ENCODE measurements around the gene CXCL17. TPM values are rescaled to one million over a fixed set of nuclear protein-coding genes. Genes with fewer than 3 reads are reported as not detected.
A peak's percentile ranks its signal among the peaks of the same experiment; 100 is the strongest.

CXCL17 gene
- polyA plus RNA-seq, 1 donor (not counting 4 experiments of a cell fraction or from before 2014, with no cell fraction given): not detected

DNA sequence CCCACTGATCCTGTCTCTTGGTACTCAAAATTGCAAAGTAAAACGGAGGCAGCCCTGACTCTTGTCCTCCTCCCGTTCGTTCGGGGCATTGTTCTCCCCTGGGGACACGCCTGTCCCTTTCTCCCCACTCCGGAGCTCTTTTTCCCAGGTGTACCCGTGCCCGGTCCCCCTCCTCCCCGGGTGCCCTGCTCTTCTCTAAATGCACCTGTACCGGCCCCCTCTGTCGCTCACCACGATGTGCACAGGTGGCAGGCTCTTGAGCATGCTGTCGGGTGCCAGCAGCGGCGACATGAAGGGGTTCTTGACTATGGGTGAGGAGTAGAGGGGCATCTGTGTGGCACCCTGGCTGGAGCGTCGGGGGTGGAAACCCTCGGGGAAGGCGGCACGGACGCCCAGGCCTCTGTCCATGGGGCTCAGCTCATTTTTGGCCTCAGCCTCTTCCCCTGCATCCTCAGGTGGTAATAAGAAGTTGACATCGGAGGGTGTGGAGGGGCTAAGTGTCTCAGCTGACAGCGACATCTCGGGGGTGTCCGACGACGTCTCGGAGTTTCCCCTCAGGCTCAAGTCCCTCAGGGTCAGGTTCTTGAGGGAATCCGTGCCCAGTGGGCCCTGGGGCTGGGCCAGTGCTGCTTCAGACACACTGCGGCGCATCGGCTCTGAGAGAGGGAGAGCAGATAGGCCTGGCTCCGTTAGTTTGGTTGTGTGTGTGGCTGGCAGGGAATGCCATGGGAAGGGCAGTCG lies 40.2 kb downstream of the CXCL17 start:
- dilution Hi-C loops (cut with MboI; ENCODE audit: extremely low pct_ligation_motif_present, low sequenced_read_pairs): no loop called here
- no peak for DNase-seq (ENCODE audit: low read depth, low spot score)
- TF ChIP-seq, protein P1, sequence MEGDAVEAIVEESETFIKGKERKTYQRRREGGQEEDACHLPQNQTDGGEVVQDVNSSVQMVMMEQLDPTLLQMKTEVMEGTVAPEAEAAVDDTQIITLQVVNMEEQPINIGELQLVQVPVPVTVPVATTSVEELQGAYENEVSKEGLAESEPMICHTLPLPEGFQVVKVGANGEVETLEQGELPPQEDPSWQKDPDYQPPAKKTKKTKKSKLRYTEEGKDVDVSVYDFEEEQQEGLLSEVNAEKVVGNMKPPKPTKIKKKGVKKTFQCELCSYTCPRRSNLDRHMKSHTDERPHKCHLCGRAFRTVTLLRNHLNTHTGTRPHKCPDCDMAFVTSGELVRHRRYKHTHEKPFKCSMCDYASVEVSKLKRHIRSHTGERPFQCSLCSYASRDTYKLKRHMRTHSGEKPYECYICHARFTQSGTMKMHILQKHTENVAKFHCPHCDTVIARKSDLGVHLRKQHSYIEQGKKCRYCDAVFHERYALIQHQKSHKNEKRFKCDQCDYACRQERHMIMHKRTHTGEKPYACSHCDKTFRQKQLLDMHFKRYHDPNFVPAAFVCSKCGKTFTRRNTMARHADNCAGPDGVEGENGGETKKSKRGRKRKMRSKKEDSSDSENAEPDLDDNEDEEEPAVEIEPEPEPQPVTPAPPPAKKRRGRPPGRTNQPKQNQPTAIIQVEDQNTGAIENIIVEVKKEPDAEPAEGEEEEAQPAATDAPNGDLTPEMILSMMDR (optimal IDR thresholded peaks at IDR 0.05 in 1 of 3, IDR thresholded peaks at IDR 0.05 in 1 of 3, conservative IDR thresholded peaks at IDR 0.05 in 1 of 3; ENCODE audit: extremely low read depth in 1 of 3, insufficient read depth in 2 of 3, low read length in 3 of 3): no peak
- no peak for TF ChIP-seq EZH2 (IDR thresholded peaks at IDR 0.05; ENCODE audit: low read length)
- Histone ChIP-seq H3K9me3 (ENCODE audit: control insufficient read depth, low read depth, low read length) (no peaks in the 10 kb centered on the region), H2AFZ (ENCODE audit: control insufficient read depth, low read length) (no peak overlapping the region), H3K79me2 (ENCODE audit: control insufficient read depth, insufficient read depth, low read length) (peaks cover 6% of the 10 kb centered on the region), H3K27me3 (ENCODE audit: control insufficient read depth, extremely low read depth, insufficient read depth, low read length) (no peaks in the 10 kb centered on the region), H3K36me3 (ENCODE audit: control insufficient read depth in 2 of 2, extremely low read depth in 1 of 2, insufficient read depth in 2 of 2, low read length in 2 of 2) (peaks cover 3 to 7% of the 10 kb centered on the region in 2 experiments), H3K4me2 (ENCODE audit: control insufficient read depth, extremely low read depth, insufficient read depth, low read depth, low read length) (no peak overlapping the region), H3K27ac (ENCODE audit: control insufficient read depth, insufficient read depth, low read length) (no peak overlapping the region), H4K20me1 (ENCODE audit: control insufficient read depth, extremely low read depth, insufficient read depth, low read length) (no peaks in the 10 kb centered on the region), H3K4me3 (ENCODE audit: control insufficient read depth in 2 of 3, extremely low read depth in 1 of 3, insufficient read depth in 2 of 3, low read depth in 1 of 3, low read length in 3 of 3) (no peak overlapping the region), H3K9ac (ENCODE audit: control insufficient read depth, extremely low read depth, insufficient read depth, low read length) (no peak overlapping the region), H3K9me1 (ENCODE audit: control insufficient read depth, extremely low read depth, insufficient read depth, low read length) (no peaks in the 10 kb centered on the region), H3K4me1 (ENCODE audit: control insufficient read depth, extremely low read depth, insufficient read depth, low read length) (peaks cover 9% of the 10 kb centered on the region)
- no peak for FAIRE-seq

DNA sequence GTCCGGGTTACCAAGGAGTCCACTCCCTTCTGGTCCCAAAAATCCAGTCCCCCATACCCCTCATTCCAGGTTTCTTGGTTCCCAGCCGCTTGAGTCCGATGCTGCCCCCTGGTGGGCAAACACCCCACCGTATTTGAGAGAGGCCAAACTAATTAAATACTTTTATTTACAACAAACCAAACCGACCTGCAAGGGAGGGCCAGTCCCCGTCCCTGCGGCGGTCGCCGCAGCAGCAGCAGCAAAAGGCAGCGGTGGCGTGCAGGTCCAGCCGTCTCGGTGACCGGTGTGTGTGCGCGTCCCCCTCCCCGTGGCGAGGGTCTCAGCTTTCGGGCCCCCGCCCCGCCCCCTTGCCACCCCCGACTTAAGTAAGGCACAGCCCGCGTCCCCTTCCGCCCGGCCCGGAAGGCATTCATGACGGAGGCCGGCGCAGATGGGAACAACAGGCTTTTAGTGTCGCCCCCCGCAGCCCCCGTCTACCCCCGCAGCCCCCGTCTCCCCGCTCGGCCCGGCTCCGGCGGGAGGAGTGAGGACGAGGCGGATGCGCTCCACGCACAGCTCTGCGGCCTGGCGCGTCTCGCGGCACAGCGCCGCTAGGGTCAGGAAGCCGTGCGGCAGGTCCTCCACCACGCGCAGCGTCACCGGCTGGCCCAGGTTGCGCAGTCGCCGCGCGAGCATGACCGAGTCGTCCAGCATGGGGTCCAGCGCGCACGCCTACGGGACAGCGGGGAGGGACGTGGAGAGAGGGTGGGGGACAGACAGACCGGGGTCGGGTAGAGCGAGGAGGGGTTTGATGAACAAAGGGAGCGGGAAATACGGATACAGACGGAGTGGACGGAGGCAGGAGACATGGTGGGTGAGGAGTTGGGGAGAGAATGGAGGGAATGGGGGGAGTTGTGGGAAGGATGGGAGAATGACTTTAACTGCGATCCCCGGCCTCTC lies 41.1 kb downstream of the CXCL17 start:
- TF ChIP-seq, protein P1 (optimal IDR thresholded peaks at IDR 0.05 in 1 of 3, IDR thresholded peaks at IDR 0.05 in 1 of 3, conservative IDR thresholded peaks at IDR 0.05 in 1 of 3; ENCODE audit: extremely low read depth in 1 of 3, insufficient read depth in 2 of 3, low read length in 3 of 3): peak; percentile 63 to 78 (median 77)
- TF ChIP-seq EZH2 (IDR thresholded peaks at IDR 0.05; ENCODE audit: low read length): no peak
- Histone ChIP-seq H3K4me1 (ENCODE audit: control insufficient read depth, extremely low read depth, insufficient read depth, low read length) (peaks cover 14% of the 10 kb centered on the region), H3K9me3 (ENCODE audit: control insufficient read depth, low read depth, low read length) (no peaks in the 10 kb centered on the region), H3K9ac (ENCODE audit: control insufficient read depth, extremely low read depth, insufficient read depth, low read length) (peak overlapping the region; percentile 28), H3K27ac (ENCODE audit: control insufficient read depth, insufficient read depth, low read length) (no peak overlapping the region), H3K4me3 (ENCODE audit: control insufficient read depth in 2 of 3, extremely low read depth in 1 of 3, insufficient read depth in 2 of 3, low read depth in 1 of 3, low read length in 3 of 3) (peak overlapping the region in 1 of 3 experiments; percentile 26), H3K27me3 (ENCODE audit: control insufficient read depth, extremely low read depth, insufficient read depth, low read length) (no peaks in the 10 kb centered on the region), H2AFZ (ENCODE audit: control insufficient read depth, low read length) (peak overlapping the region; percentile 23), H3K36me3 (ENCODE audit: control insufficient read depth in 2 of 2, extremely low read depth in 1 of 2, insufficient read depth in 2 of 2, low read length in 2 of 2) (peaks cover 3 to 4% of the 10 kb centered on the region in 2 experiments), H3K79me2 (ENCODE audit: control insufficient read depth, insufficient read depth, low read length) (peaks cover 9% of the 10 kb centered on the region), H4K20me1 (ENCODE audit: control insufficient read depth, extremely low read depth, insufficient read depth, low read length) (no peaks in the 10 kb centered on the region), H3K4me2 (ENCODE audit: control insufficient read depth, extremely low read depth, insufficient read depth, low read depth, low read length) (peak overlapping the region; percentile 60), H3K9me1 (ENCODE audit: control insufficient read depth, extremely low read depth, insufficient read depth, low read length) (no peaks in the 10 kb centered on the region)
- DNase-seq (ENCODE audit: low read depth, low spot score) (no peak), FAIRE-seq (peak; percentile 34)
- dilution Hi-C loops (cut with MboI; ENCODE audit: extremely low pct_ligation_motif_present, low sequenced_read_pairs): no loop called here

All from keratinocyte (primary cell).